DND-41 (cell line): ENCODE data around the gene MGAT4A.

ENCODE experiments used
- CTCF ChIP-seq: IDR thresholded peaks from 2 replicates; pipeline ENCODE4 v1.5.1; 2012; ENCODE audit warnings: borderline replicate concordance, low read length, moderate library complexity, mild to moderate bottlenecking; ENCODE audit not compliant: poor library complexity, severe bottlenecking; ENCODE audit errors: extremely low read depth
- EZH2 ChIP-seq: IDR thresholded peaks from 3 replicates; pipeline ENCODE4 v1.6.1; 2012; ENCODE audit warnings: borderline replicate concordance, low read depth, mild to moderate bottlenecking, moderate library complexity, low read length, inconsistent platforms; ENCODE audit not compliant: severe bottlenecking

- no peak for TF ChIP-seq CTCF
- TF ChIP-seq EZH2 = no peak
These were observed 24.3 kb downstream of the MGAT4A start for GRCh38 chr2:98706591-98706990.
